Activated naive CD4-positive, alpha-beta T cell treated with anti-CD3 and anti-CD28 coated beads, Interleukin-2, amount 10 ng/mL, durations not matched to agents 7 days and 5 days (primary cell): Measurements from ENCODE around the gene ZNF865.
A peak's percentile ranks its signal among the peaks of the same experiment; 100 is the strongest.

Source experiments
- CTCF ChIA-PET: fragments of 350-600 bp; sonication (Branson Sonifier 250); formaldehyde crosslinking; loops from one replicate; lab custom pipeline; 2021; ENCODE audit warnings: antibody characterized with exemption; lab: Charles Lee
- DNase-seq: peaks from one replicate; pipeline ENCODE4 v3.0.0-alpha.2; 2020
- H3K27ac Mint-ChIP-seq: one replicate; pipeline ENCODE4 v1.8.0; 2021; ENCODE audit warnings: mild to moderate bottlenecking, moderate library complexity, mixed read lengths
- H3K27me3 Mint-ChIP-seq: one replicate; pipeline ENCODE4 v1.8.0; 2021; ENCODE audit warnings: mild to moderate bottlenecking, mixed read lengths
- H3K36me3 Mint-ChIP-seq: one replicate; pipeline ENCODE4 v1.8.0; 2021; ENCODE audit warnings: mixed read lengths
- H3K4me1 Mint-ChIP-seq: one replicate; pipeline ENCODE4 v1.8.0; 2021; ENCODE audit warnings: mixed read lengths
- H3K4me3 Mint-ChIP-seq: one replicate; pipeline ENCODE4 v1.8.0; 2021; ENCODE audit warnings: mild to moderate bottlenecking, moderate library complexity, mixed read lengths
- H3K9me3 Mint-ChIP-seq: one replicate; pipeline ENCODE4 v1.8.0; 2021; ENCODE audit warnings: mixed read lengths

The ZNF865 gene

DNA sequence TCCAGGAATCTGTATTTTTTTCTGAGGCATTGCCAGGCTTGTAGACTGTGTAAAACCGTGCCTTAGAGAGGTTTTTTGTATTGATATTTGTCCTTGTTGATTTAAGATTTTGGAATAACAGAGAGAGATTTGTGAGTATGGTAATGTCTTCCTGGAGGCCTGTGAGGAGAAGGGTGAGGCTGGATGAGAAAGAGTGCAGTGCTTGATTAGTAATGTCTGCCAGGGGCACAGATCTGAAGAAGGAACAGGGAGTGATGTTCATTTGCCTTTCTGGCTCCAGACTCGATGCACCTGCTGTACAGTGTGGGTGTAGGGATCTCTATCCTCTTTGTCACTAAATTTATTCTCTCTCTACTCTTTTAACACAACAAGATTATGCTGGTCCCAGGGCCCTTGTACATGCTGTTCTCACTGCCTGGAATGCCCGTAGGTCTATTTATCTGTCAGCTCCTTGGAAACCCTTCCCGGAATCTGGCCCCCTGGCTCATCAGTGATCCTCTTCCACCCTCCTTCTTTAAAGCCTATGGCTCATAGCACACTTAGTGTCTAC lies 10.4 kb upstream of the ZNF865 start:
- Mint-ChIP-seq H3K4me1 (peaks cover 11% of the 10 kb centered on the region), H3K36me3 (peaks cover 40% of the 10 kb centered on the region), H3K27me3 (no peaks in the 10 kb centered on the region), H3K27ac (no peak overlapping the region), H3K4me3 (no peak overlapping the region), H3K9me3 (peaks cover 2% of the 10 kb centered on the region)
- no peak for DNase-seq
- CTCF ChIA-PET: interaction anchor here (0.8 kb wide), 1 partner anchor 11 kb away, joined by 3 read pairs; no protein-coding TSS in a partner anchor

DNA sequence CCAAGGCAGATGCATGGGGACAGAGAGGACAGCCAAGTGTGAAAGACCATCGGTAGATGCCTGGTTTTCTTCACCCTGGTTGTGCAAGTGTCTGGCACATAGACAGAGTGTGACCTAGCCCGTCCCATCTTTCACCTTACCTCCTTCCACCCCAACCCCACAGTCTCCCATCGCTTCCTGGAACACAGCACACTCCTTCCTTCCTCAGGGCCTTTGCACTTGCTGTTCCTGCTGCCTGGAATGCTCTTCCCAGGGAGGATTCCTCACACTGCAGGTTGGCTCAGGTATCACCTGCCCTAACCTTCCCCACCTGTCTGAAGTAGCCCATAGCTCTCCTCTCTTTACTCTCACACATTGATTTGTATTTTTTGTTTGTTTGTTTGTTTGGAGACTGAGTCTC lies 9.1 kb upstream of the ZNF865 start:
- H3K4me1 Mint-ChIP-seq: peaks cover 17% of the 10 kb centered on the region
- no peak for DNase-seq
- CTCF ChIA-PET: no interaction called here
- peaks cover 40% of the 10 kb centered on the region for H3K36me3 Mint-ChIP-seq
- peaks cover 2% of the 10 kb centered on the region for H3K9me3 Mint-ChIP-seq
- no peak overlapping the region for H3K27ac Mint-ChIP-seq
- H3K27me3 Mint-ChIP-seq: no peaks in the 10 kb centered on the region
- no peak overlapping the region for H3K4me3 Mint-ChIP-seq

GRCh38 chr19:55597501-55597921 lies 7.9 kb upstream of the ZNF865 start:
- H3K9me3 Mint-ChIP-seq: peaks cover 2% of the 10 kb centered on the region
- no peak overlapping the region for H3K27ac Mint-ChIP-seq
- no peaks in the 10 kb centered on the region for H3K27me3 Mint-ChIP-seq
- CTCF ChIA-PET: no interaction called here
- H3K4me3 Mint-ChIP-seq: no peak overlapping the region
- peaks cover 40% of the 10 kb centered on the region for H3K36me3 Mint-ChIP-seq
- H3K4me1 Mint-ChIP-seq: peaks cover 24% of the 10 kb centered on the region
- DNase-seq: no peak

DNA sequence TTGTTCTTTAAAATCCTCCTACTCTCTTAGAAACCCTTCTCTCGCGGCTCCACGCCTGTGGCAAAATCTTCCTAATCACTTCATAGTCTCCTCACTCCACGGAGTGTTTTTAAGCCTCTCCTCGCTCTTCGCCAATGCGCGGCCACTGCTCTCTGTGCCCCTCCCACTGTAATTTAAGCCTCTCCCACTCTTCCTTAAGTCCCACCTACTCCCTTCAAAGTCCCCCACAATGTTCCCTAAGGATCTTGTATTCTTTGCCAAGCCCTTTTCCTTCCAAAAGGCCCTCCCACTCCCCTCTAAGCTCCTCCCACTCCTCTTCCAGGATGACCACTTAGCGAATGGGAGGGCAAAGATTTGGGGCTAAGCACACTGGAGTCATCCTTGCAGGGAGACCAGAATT lies 7.4 kb upstream of the ZNF865 start:
- peaks cover 2% of the 10 kb centered on the region for H3K9me3 Mint-ChIP-seq
- no peak overlapping the region for H3K4me3 Mint-ChIP-seq
- peaks cover 41% of the 10 kb centered on the region for H3K36me3 Mint-ChIP-seq
- peaks cover 25% of the 10 kb centered on the region for H3K4me1 Mint-ChIP-seq
- H3K27ac Mint-ChIP-seq: no peak overlapping the region
- H3K27me3 Mint-ChIP-seq: no peaks in the 10 kb centered on the region
- CTCF ChIA-PET: no interaction called here
- no peak for DNase-seq

DNA sequence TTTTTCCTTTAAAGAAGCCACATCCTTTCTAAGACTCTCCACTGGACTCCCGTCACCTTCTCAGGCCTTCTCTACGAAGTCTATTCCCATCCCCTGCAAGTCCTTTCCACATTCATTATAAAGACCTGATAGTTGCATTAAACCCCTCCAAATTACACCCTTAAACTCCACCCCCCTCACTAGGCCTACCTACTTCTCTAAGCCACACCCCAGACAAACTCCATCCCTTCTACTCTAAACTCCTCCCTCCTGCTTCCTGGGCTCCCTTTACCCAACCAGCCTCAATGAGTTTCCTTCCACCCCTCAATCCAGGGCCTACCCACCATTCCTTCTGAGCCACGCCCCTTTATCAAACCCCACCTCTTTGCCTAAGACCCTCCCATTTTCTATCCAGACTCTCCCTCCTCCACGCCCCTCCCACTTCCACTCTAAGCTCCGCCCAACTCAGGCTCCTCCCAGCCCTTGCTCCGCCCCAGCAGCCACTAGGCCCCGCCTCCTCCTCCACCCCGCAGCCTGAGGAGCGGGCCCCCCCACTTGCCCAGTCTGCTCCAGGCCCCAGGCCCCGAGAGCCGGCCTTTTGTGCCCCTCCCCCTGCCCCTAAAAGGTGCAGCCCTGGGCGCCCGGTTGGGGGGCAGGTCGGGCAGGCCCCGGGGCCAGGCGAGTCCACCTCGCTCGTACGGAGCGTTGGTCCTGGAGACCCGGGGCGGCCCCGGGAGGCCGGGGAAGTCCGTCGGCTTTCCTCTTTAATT lies 6.6 kb upstream of the ZNF865 start:
- H3K27ac Mint-ChIP-seq: peak overlapping the region; percentile 99
- CTCF ChIA-PET: interaction anchor here (1.6 kb wide), 1 partner anchor 11 kb away, joined by 4 read pairs; no protein-coding TSS in a partner anchor
- no peaks in the 10 kb centered on the region for H3K27me3 Mint-ChIP-seq
- peaks cover 45% of the 10 kb centered on the region for H3K36me3 Mint-ChIP-seq
- peak overlapping the region; percentile 98 for H3K4me3 Mint-ChIP-seq
- H3K4me1 Mint-ChIP-seq: peaks cover 33% of the 10 kb centered on the region
- peak; percentile 95 for DNase-seq
- H3K9me3 Mint-ChIP-seq: peaks cover 2% of the 10 kb centered on the region

- H3K9me3 Mint-ChIP-seq: peaks cover 2% of the 10 kb centered on the region
- CTCF ChIA-PET: interaction anchor here (1.6 kb wide), 1 partner anchor 12 kb away, joined by 4 read pairs; no protein-coding TSS in a partner anchor
- peak; percentile 97 for DNase-seq
- peak within 1 kb of the TSS; percentile 98 for H3K4me3 Mint-ChIP-seq
- H3K27ac Mint-ChIP-seq: peak within 1 kb of the TSS; percentile 99
- H3K27me3 Mint-ChIP-seq: no peaks in the 10 kb centered on the region
- H3K4me1 Mint-ChIP-seq: peaks cover 35% of the 10 kb centered on the region
- H3K36me3 Mint-ChIP-seq: peaks cover 45% of the 10 kb centered on the region
These were observed 6.0 kb upstream of the ZNF865 start, which contains the start of gene FIZ1 for GRCh38 chr19:55599468-55599841. TSS of gene FIZ1 (minus strand) at chr19:55599517. CDS start at chr19:55597865, 1,652 bp downstream.

DNA sequence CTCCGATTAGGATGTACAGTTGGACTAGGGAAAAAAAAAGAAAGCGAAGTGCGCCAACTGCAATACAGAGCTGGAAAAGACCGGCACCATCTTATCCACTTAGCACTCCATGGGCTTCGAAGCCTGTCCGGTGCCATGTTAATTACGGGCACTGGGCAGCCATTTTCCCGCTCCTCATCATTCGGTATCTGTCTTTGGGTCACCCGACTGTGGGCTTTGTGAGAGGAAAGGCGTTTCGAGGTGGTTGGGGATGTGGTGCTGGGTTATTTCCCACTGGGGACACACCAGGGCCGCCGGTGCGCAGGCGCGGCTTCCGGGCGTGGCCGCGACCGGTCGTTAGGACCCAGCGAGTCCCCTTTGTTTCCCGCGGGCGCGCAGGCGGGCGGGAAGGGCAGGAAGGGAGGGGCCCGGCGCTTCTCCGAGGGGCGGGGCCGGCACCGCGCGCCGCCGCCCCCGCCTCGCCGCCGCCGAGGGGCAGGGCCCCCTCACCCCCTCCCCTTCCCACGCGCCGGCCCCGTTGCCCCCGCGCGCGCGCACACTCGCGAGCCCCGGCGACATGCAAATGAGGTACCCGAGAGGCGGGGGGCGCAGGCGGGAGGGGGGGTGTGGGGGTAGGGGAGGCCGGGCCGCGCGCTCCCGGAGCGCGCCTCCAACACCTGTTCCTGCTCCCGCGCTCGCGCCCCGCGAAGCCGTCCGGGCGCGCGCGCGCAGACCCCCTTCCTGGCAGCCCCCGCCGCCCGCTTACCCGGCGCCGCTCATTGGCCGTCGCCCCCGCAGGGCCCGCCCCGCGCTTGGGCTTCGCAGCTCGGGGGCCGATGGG lies 5.4 kb upstream of the ZNF865 start, which contains the start of gene ZNF524:
ZNF524 (plus strand) TSS at position 447 of the 820 bp plus-strand sequence. CDS start 1,825 bp downstream, outside the sequence.
- H3K36me3 Mint-ChIP-seq: peaks cover 43% of the 10 kb centered on the region
- H3K27me3 Mint-ChIP-seq: no peaks in the 10 kb centered on the region
- H3K9me3 Mint-ChIP-seq: peaks cover under 1% of the 10 kb centered on the region
- peak within 1 kb of the TSS; percentile 99 for H3K27ac Mint-ChIP-seq
- DNase-seq: peak; percentile 88
- peaks cover 38% of the 10 kb centered on the region for H3K4me1 Mint-ChIP-seq
- CTCF ChIA-PET: interaction anchor here (0.9 to 1.6 kb wide), 2 partner anchors 12 to 24 kb away, joined by 3 to 4 read pairs; partner anchors contain the start of gene ZNF784
- peak within 1 kb of the TSS; percentile 98 for H3K4me3 Mint-ChIP-seq

GRCh38 chr19:55600662-55601028 lies 4.8 kb upstream of the ZNF865 start:
- Mint-ChIP-seq H3K27ac (peak overlapping the region; percentile 89), H3K27me3 (no peaks in the 10 kb centered on the region), H3K4me3 (peak overlapping the region; percentile 98), H3K4me1 (peaks cover 38% of the 10 kb centered on the region), H3K9me3 (no peaks in the 10 kb centered on the region), H3K36me3 (peaks cover 37% of the 10 kb centered on the region)
- no peak for DNase-seq
- CTCF ChIA-PET: interaction anchor here (0.9 to 1.2 kb wide), 2 partner anchors 24 to 32 kb away, joined by 3 read pairs; partner anchors contain the start of gene ZNF784

- no peak for DNase-seq
- H3K36me3 Mint-ChIP-seq: peaks cover 33% of the 10 kb centered on the region
- CTCF ChIA-PET: interaction anchor here (0.9 to 1.2 kb wide), 2 partner anchors 23 to 31 kb away, joined by 3 read pairs; partner anchors contain the start of gene ZNF784
- peak overlapping the region; percentile 89 for H3K27ac Mint-ChIP-seq
- H3K9me3 Mint-ChIP-seq: no peaks in the 10 kb centered on the region
- no peaks in the 10 kb centered on the region for H3K27me3 Mint-ChIP-seq
- H3K4me3 Mint-ChIP-seq: peak overlapping the region; percentile 98
- peaks cover 41% of the 10 kb centered on the region for H3K4me1 Mint-ChIP-seq
These were observed 4.4 kb upstream of the ZNF865 start for GRCh38 chr19:55601084-55601483.

DNA sequence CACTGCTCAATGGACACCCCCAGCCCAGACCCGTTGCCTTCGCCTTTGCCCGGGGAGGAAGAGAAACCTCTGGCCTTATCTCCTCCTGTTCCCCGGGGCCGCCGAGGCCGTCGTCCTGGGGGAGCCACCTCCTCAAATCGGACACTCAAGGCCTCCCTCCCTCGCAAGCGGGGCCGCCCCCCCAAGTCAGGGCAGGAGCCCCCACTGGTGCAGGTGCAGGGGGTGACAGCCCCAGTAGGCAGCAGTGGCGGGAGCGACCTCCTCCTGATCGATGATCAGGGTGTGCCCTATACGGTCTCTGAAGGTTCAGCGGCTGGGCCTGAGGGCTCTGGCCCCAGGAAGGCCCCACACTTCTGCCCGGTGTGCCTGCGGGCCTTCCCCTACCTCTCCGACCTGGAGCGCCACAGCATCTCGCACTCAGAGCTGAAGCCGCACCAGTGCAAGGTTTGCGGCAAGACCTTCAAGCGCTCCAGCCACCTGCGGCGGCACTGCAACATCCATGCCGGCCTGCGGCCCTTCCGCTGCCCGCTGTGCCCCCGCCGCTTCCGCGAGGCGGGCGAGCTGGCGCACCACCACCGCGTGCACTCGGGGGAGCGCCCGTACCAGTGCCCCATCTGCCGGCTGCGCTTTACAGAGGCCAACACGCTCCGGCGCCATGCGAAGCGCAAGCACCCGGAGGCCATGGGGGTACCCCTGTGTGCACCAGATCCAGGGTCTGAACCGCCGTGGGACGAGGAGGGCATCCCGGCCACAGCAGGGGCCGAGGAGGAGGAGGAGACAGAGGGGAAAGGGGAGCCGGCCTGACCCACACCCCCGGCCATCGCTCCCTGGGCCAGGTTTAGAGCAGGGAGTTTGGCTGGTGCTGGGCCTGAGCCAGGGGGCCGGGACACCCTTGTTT lies 3.1 kb upstream of the ZNF865 start:
- Mint-ChIP-seq H3K27me3 (no peaks in the 10 kb centered on the region), H3K4me1 (peaks cover 51% of the 10 kb centered on the region), H3K36me3 (peaks cover 31% of the 10 kb centered on the region), H3K27ac (peak overlapping the region; percentile 89), H3K4me3 (peak overlapping the region; percentile 98), H3K9me3 (no peaks in the 10 kb centered on the region)
- DNase-seq: no peak
- CTCF ChIA-PET: interaction anchor here (1.2 kb wide), 1 partner anchor 30 kb away, joined by 3 read pairs; no protein-coding TSS in a partner anchor

- Mint-ChIP-seq H3K9me3 (no peaks in the 10 kb centered on the region), H3K27me3 (no peaks in the 10 kb centered on the region), H3K27ac (peak overlapping the region; percentile 71), H3K4me1 (peaks cover 58% of the 10 kb centered on the region), H3K4me3 (peak overlapping the region; percentile 41), H3K36me3 (peaks cover 32% of the 10 kb centered on the region)
- CTCF ChIA-PET: interaction anchor here (1.5 kb wide), 1 partner anchor 22 kb away, joined by 3 read pairs; the partner anchor contains the start of gene ZNF784
- no peak for DNase-seq
These were observed 2.3 kb upstream of the ZNF865 start for GRCh38 chr19:55603115-55603514.

GRCh38 chr19:55603581-55604292 lies 1.7 kb upstream of the ZNF865 start:
- Mint-ChIP-seq H3K27ac (peak overlapping the region; percentile 98), H3K36me3 (peaks cover 30% of the 10 kb centered on the region), H3K27me3 (no peaks in the 10 kb centered on the region), H3K4me3 (peak overlapping the region; percentile 93), H3K4me1 (peaks cover 55% of the 10 kb centered on the region), H3K9me3 (no peaks in the 10 kb centered on the region)
- CTCF ChIA-PET: interaction anchor here (1.2 to 1.5 kb wide), 2 partner anchors 21 to 28 kb away, joined by 3 to 4 read pairs; partner anchors contain the start of gene ZNF784
- no peak for DNase-seq
